CD8-positive, alpha-beta memory T cell (primary cell): Measurements from ENCODE around the gene CFAP97D1. TPM values are rescaled to one million over a fixed set of nuclear protein-coding genes. Genes with fewer than 3 reads are reported as not detected.

ENCODE experiments used
- CTCF ChIA-PET: fragments of 350-600 bp; sonication (Branson Sonifier 250); formaldehyde crosslinking; loops from one replicate; lab custom pipeline; 2021; ENCODE audit warnings: antibody characterized with exemption; lab: Charles Lee
- POLR2A ChIA-PET: fragments of 350-600 bp; sonication (Branson Sonifier 250); formaldehyde crosslinking; loops from one replicate; lab custom pipeline; 2021; ENCODE audit warnings: antibody characterized with exemption; lab: Charles Lee
- DNase-seq, 5 donors: peaks; one replicate each; pipeline versions ENCODE4 v3.0.0 to v3.0.0-alpha.2; 2020 to 2022; ENCODE audit warnings: mixed read lengths in 1 of 5
- H3K27ac ChIP-seq: one replicate; pipeline ENCODE4 v1.7.0; 2013; ENCODE audit warnings: low read depth, mild to moderate bottlenecking, low read length, moderate library complexity
- H3K27me3 ChIP-seq: 2 replicates; pipeline ENCODE4 v1.7.0; 2013; ENCODE audit warnings: low read length, mild to moderate bottlenecking; ENCODE audit not compliant: insufficient read depth, poor library complexity, severe bottlenecking
- H3K36me3 ChIP-seq: 2 replicates; pipeline ENCODE4 v1.7.0; 2013; ENCODE audit warnings: mild to moderate bottlenecking, low read length, moderate library complexity; ENCODE audit not compliant: insufficient read depth
- H3K4me1 ChIP-seq: 2 replicates; pipeline ENCODE4 v1.7.0; 2013; ENCODE audit warnings: mild to moderate bottlenecking, low read length, moderate library complexity; ENCODE audit not compliant: insufficient read depth
- H3K4me3 ChIP-seq: 2 replicates; pipeline ENCODE4 v1.7.0; 2013; ENCODE audit warnings: mild to moderate bottlenecking, low read length
- H3K9me3 ChIP-seq: 2 replicates; pipeline ENCODE4 v1.7.0; 2013; ENCODE audit warnings: mild to moderate bottlenecking, low read length
- H3K27ac Mint-ChIP-seq, 8 donors: one replicate each; pipeline ENCODE4 v1.8.0; 2020 to 2021; ENCODE audit warnings: mixed read lengths in 8 of 8, mild to moderate bottlenecking in 6 of 8, inconsistent platforms in 3 of 8, moderate library complexity in 3 of 8
- H3K27me3 Mint-ChIP-seq, 2 donors: one replicate each; pipeline ENCODE4 v1.8.0; 2020 to 2021; ENCODE audit warnings: mixed read lengths in 2 of 2, mild to moderate bottlenecking in 1 of 2, moderate library complexity in 1 of 2
- H3K36me3 Mint-ChIP-seq, 3 donors: one replicate each; pipeline ENCODE4 v1.8.0; 2020 to 2021; ENCODE audit warnings: mixed read lengths in 3 of 3, inconsistent platforms in 1 of 3, mild to moderate bottlenecking in 1 of 3
- H3K4me1 Mint-ChIP-seq, 3 donors: one replicate each; pipeline ENCODE4 v1.8.0; 2020 to 2021; ENCODE audit warnings: mixed read lengths in 3 of 3, inconsistent platforms in 1 of 3, mild to moderate bottlenecking in 1 of 3
- H3K4me3 Mint-ChIP-seq, 7 donors: one replicate each; pipeline ENCODE4 v1.8.0; 2020 to 2021; ENCODE audit warnings: mixed read lengths in 7 of 7, mild to moderate bottlenecking in 6 of 7, moderate library complexity in 4 of 7, inconsistent platforms in 2 of 7
- H3K9me3 Mint-ChIP-seq, 5 donors: one replicate each; pipeline ENCODE4 v1.8.0; 2020 to 2022; ENCODE audit warnings: mixed read lengths in 5 of 5, mild to moderate bottlenecking in 3 of 5, moderate library complexity in 2 of 5, inconsistent platforms in 1 of 5
- polyA plus RNA-seq: library from polyadenylated mRNA; unstranded; fragments of 300-500 nt; fragmentation: Illumina TruSeq; gene quantifications from one replicate; pipeline ENCODE4 v1.2.3, GENCODE V29; 2021
- total RNA-seq, 2 experiments: library from RNA; stranded (reverse); gene quantifications; one replicate each; pipeline ENCODE4 v1.2.3, GENCODE V29; 2021

Gene CFAP97D1
- total RNA-seq = not detected
- polyA plus RNA-seq = not detected

GRCh38 chr17:43780135-43780534 is at the start of gene CFAP97D1:
Gene CFAP97D1 (plus strand): TSS chr17:43780435. CDS start chr17:43780463, 28 bp downstream.
- Mint-ChIP-seq H3K27me3 (peaks cover 8 to 38% of the 10 kb centered on the region in 2 donors), H3K36me3 (peaks cover 0 to 1% (median 0%) of the 10 kb centered on the region in 3 donors), H3K27ac (peak within 1 kb of the TSS; percentile 43 to 73 (median 55)), H3K4me1 (peaks cover 8 to 18% (median 9%) of the 10 kb centered on the region in 3 donors), H3K4me3 (peak within 1 kb of the TSS; percentile 77 to 88 (median 81)), H3K9me3 (no peaks in the 10 kb centered on the region)
- Histone ChIP-seq H3K9me3 (no peaks in the 10 kb centered on the region), H3K27me3 (peaks cover 20% of the 10 kb centered on the region), H3K27ac (no peak within 1 kb of the TSS), H3K36me3 (no peaks in the 10 kb centered on the region), H3K4me3 (peak within 1 kb of the TSS; percentile 85), H3K4me1 (peaks cover 7% of the 10 kb centered on the region)
- POLR2A ChIA-PET = no interaction called here
- DNase-seq = no peak
- CTCF ChIA-PET = no interaction called here

- no peak overlapping the region for H3K4me3 ChIP-seq
- no peaks in the 10 kb centered on the region for H3K4me1 ChIP-seq
- Mint-ChIP-seq H3K27me3 (peaks cover 6 to 17% of the 10 kb centered on the region in 2 donors), H3K9me3 (no peaks in the 10 kb centered on the region), H3K4me1 (no peaks in the 10 kb centered on the region), H3K27ac (no peak overlapping the region), H3K36me3 (no peaks in the 10 kb centered on the region), H3K4me3 (no peak overlapping the region)
- H3K27me3 ChIP-seq = no peaks in the 10 kb centered on the region
- ChIA-PET CTCF (interaction anchor here (1.0 to 1.5 kb wide), 3 partner anchors 25 to 34 kb away, joined by 3 to 4 read pairs (median 4); partner anchors contain the start of gene SOST), POLR2A (no interaction called here)
- no peak for DNase-seq
- H3K27ac ChIP-seq = no peak overlapping the region
- no peaks in the 10 kb centered on the region for H3K36me3 ChIP-seq
- no peaks in the 10 kb centered on the region for H3K9me3 ChIP-seq
Measured at GRCh38 chr17:43732958-43733357, 47.3 kb upstream of the CFAP97D1 start.

GRCh38 chr17:43733956-43734355 is 46.3 kb upstream of the CFAP97D1 start:
- H3K4me1 Mint-ChIP-seq = no peaks in the 10 kb centered on the region
- ChIA-PET CTCF (interaction anchor here (1.5 kb wide), 2 partner anchors 26 to 33 kb away, joined by 4 read pairs; no protein-coding TSS in a partner anchor), POLR2A (no interaction called here)
- no peaks in the 10 kb centered on the region for H3K4me1 ChIP-seq
- H3K9me3 ChIP-seq = no peaks in the 10 kb centered on the region
- H3K36me3 ChIP-seq = no peaks in the 10 kb centered on the region
- H3K4me3 Mint-ChIP-seq = no peak overlapping the region
- no peak overlapping the region for H3K27ac ChIP-seq
- H3K9me3 Mint-ChIP-seq = no peaks in the 10 kb centered on the region
- no peak for DNase-seq
- H3K27ac Mint-ChIP-seq = no peak overlapping the region
- H3K27me3 ChIP-seq = no peaks in the 10 kb centered on the region
- no peaks in the 10 kb centered on the region for H3K36me3 Mint-ChIP-seq
- no peak overlapping the region for H3K4me3 ChIP-seq
- H3K27me3 Mint-ChIP-seq = peaks cover 4 to 23% of the 10 kb centered on the region in 2 donors

- no peak overlapping the region for H3K27ac ChIP-seq
- H3K4me3 ChIP-seq = no peak overlapping the region
- no peaks in the 10 kb centered on the region for H3K9me3 ChIP-seq
- Mint-ChIP-seq H3K27ac (no peak overlapping the region), H3K9me3 (no peaks in the 10 kb centered on the region), H3K4me3 (no peak overlapping the region), H3K4me1 (no peaks in the 10 kb centered on the region), H3K36me3 (no peaks in the 10 kb centered on the region), H3K27me3 (peaks cover 4 to 27% of the 10 kb centered on the region in 2 donors)
- no peaks in the 10 kb centered on the region for H3K36me3 ChIP-seq
- POLR2A ChIA-PET = no interaction called here
- no peaks in the 10 kb centered on the region for H3K4me1 ChIP-seq
- CTCF ChIA-PET = interaction anchor here (1.5 kb wide), 1 partner anchor 32 kb away, joined by 4 read pairs; no protein-coding TSS in a partner anchor
- no peaks in the 10 kb centered on the region for H3K27me3 ChIP-seq
- no peak for DNase-seq
Measured at GRCh38 chr17:43734376-43734775, 45.9 kb upstream of the CFAP97D1 start.

- CTCF ChIA-PET = interaction anchor here (1.2 to 1.4 kb wide), 2 partner anchors 12 to 24 kb away, joined by 3 to 4 read pairs; no protein-coding TSS in a partner anchor
- peaks cover 4 to 35% of the 10 kb centered on the region in 2 donors for H3K27me3 Mint-ChIP-seq
Measured at GRCh38 chr17:43736389-43736788, 43.8 kb upstream of the CFAP97D1 start.

GRCh38 chr17:43737722-43738121 is 42.5 kb upstream of the CFAP97D1 start:
- Histone ChIP-seq H3K27me3 (no peaks in the 10 kb centered on the region), H3K9me3 (no peaks in the 10 kb centered on the region), H3K4me1 (no peaks in the 10 kb centered on the region), H3K4me3 (no peak overlapping the region), H3K27ac (no peak overlapping the region), H3K36me3 (no peaks in the 10 kb centered on the region)
- CTCF ChIA-PET = interaction anchor here (0.7 kb wide), 1 partner anchor 30 kb away, joined by 3 read pairs; no protein-coding TSS in a partner anchor
- no peak for DNase-seq
- no peak overlapping the region for H3K4me3 Mint-ChIP-seq
- H3K4me1 Mint-ChIP-seq = no peaks in the 10 kb centered on the region
- no peaks in the 10 kb centered on the region for H3K36me3 Mint-ChIP-seq
- no peak overlapping the region for H3K27ac Mint-ChIP-seq
- POLR2A ChIA-PET = no interaction called here
- peaks cover 4 to 42% of the 10 kb centered on the region in 2 donors for H3K27me3 Mint-ChIP-seq
- no peaks in the 10 kb centered on the region for H3K9me3 Mint-ChIP-seq

More at GRCh38 chr17:43736389-43736788, 43.8 kb upstream of the CFAP97D1 start:
- no peak overlapping the region for H3K4me3 Mint-ChIP-seq
- Histone ChIP-seq H3K9me3 (no peaks in the 10 kb centered on the region), H3K27ac (no peak overlapping the region), H3K4me1 (no peaks in the 10 kb centered on the region), H3K27me3 (no peaks in the 10 kb centered on the region), H3K36me3 (no peaks in the 10 kb centered on the region), H3K4me3 (no peak overlapping the region)
- no peaks in the 10 kb centered on the region for H3K9me3 Mint-ChIP-seq
- H3K4me1 Mint-ChIP-seq = no peaks in the 10 kb centered on the region
- POLR2A ChIA-PET = no interaction called here
- DNase-seq = no peak
- no peak overlapping the region for H3K27ac Mint-ChIP-seq
- no peaks in the 10 kb centered on the region for H3K36me3 Mint-ChIP-seq

- H3K36me3 Mint-ChIP-seq = no peaks in the 10 kb centered on the region
- POLR2A ChIA-PET = no interaction called here
- DNase-seq = no peak
- H3K4me3 ChIP-seq = no peak overlapping the region
- CTCF ChIA-PET = interaction anchor here (1.4 kb wide), 2 partner anchors 46 to 67 kb away, joined by 3 to 4 read pairs; no protein-coding TSS in a partner anchor
- H3K36me3 ChIP-seq = no peaks in the 10 kb centered on the region
- no peaks in the 10 kb centered on the region for H3K4me1 Mint-ChIP-seq
- no peak overlapping the region for H3K27ac ChIP-seq
- no peaks in the 10 kb centered on the region for H3K27me3 ChIP-seq
- no peak overlapping the region for H3K4me3 Mint-ChIP-seq
- no peak overlapping the region for H3K27ac Mint-ChIP-seq
- H3K27me3 Mint-ChIP-seq = peaks cover 16 to 58% of the 10 kb centered on the region in 2 donors
- H3K9me3 ChIP-seq = no peaks in the 10 kb centered on the region
- no peaks in the 10 kb centered on the region for H3K4me1 ChIP-seq
- no peaks in the 10 kb centered on the region for H3K9me3 Mint-ChIP-seq
Measured at GRCh38 chr17:43740541-43740940, 39.7 kb upstream of the CFAP97D1 start.

- no peak overlapping the region for H3K4me3 Mint-ChIP-seq
Measured at GRCh38 chr17:43741636-43742035, 38.6 kb upstream of the CFAP97D1 start.

More at GRCh38 chr17:43741636-43742035, 38.6 kb upstream of the CFAP97D1 start:
- H3K36me3 Mint-ChIP-seq = no peaks in the 10 kb centered on the region
- Histone ChIP-seq H3K4me1 (no peaks in the 10 kb centered on the region), H3K4me3 (no peak overlapping the region), H3K27ac (no peak overlapping the region), H3K9me3 (no peaks in the 10 kb centered on the region), H3K27me3 (peaks cover 8% of the 10 kb centered on the region), H3K36me3 (no peaks in the 10 kb centered on the region)
- no peaks in the 10 kb centered on the region for H3K9me3 Mint-ChIP-seq
- POLR2A ChIA-PET = no interaction called here
- H3K27me3 Mint-ChIP-seq = peaks cover 20 to 67% of the 10 kb centered on the region in 2 donors
- no peak for DNase-seq
- CTCF ChIA-PET = interaction anchor here (1.2 kb wide), 1 partner anchor 24 kb away, joined by 3 read pairs; no protein-coding TSS in a partner anchor
- H3K27ac Mint-ChIP-seq = no peak overlapping the region
- H3K4me1 Mint-ChIP-seq = no peaks in the 10 kb centered on the region
